K562 (cell line): ENCODE measurements around the gene ACAP3. TPM values are rescaled to one million over a fixed set of nuclear protein-coding genes. Genes with fewer than 3 reads are reported as not detected.

Experiments used
- BRCA1 ChIP-seq, 2 experiments: fragments of 450-650 bp in 1 of 2; sonication (generic) in 1 of 2; formaldehyde crosslinking in 1 of 2; IDR thresholded peaks; 2 replicates each; pipeline versions ENCODE4 v1.5.0 to v1.6.1; 2017 to 2020; ENCODE audit warnings: mild to moderate bottlenecking in 1 of 2, missing genetic modification reagents in 1 of 2
- CHD1 ChIP-seq: fragments of 200-600 bp; sonication (generic); IDR thresholded peaks from one replicate; pipeline ENCODE4 v1.6.1; 2012; ENCODE audit warnings: mild to moderate bottlenecking, moderate library complexity, low read length, inconsistent platforms
- E2F3 ChIP-seq: fragments of 250-450 bp; sonication (Bioruptor Pico); IDR thresholded peaks from 2 replicates; pipeline ENCODE4 v1.4.0; 2020; ENCODE audit warnings: mild to moderate bottlenecking
- ESRRA ChIP-seq: fragments of 450-650 bp; IDR thresholded peaks from 2 replicates; pipeline ENCODE4 v1.6.1; 2014; ENCODE audit warnings: low read depth, mild to moderate bottlenecking, moderate library complexity, borderline replicate concordance
- FOXM1 ChIP-seq, 2 experiments: fragments of 450-650 bp in 1 of 2; sonication (generic) in 1 of 2; formaldehyde crosslinking in 1 of 2; IDR thresholded peaks; 2 replicates each; pipeline versions ENCODE4 v1.6.1 to v1.9.0; 2017 to 2022; ENCODE audit warnings: low read depth in 2 of 2, mild to moderate bottlenecking in 2 of 2, missing genetic modification reagents in 1 of 2, moderate library complexity in 1 of 2
- FUS ChIP-seq: fragments of 200-400 bp; formaldehyde crosslinking; optimal IDR thresholded peaks from 2 replicates; pipeline ENCODE3; 2017; ENCODE audit warnings: low read depth, low read length
- HDGF ChIP-seq: fragments of 450-650 bp; IDR thresholded peaks from 2 replicates; pipeline ENCODE4 v1.6.1; 2016
- MIER1 ChIP-seq: fragments of 450-650 bp; IDR thresholded peaks from 2 replicates; pipeline ENCODE4 v1.6.1; 2016; ENCODE audit warnings: antibody characterized with exemption, mild to moderate bottlenecking, low read depth
- NEUROD1 ChIP-seq: fragments of 150-350 bp; IDR thresholded peaks from 2 replicates; pipeline ENCODE4 v1.6.1; 2014; ENCODE audit warnings: borderline replicate concordance, low read length, low read depth; ENCODE audit not compliant: partially characterized antibody
- POLR2B ChIP-seq: fragments of 450-650 bp; IDR thresholded peaks from 2 replicates; pipeline ENCODE4 v1.6.1; 2018; ENCODE audit warnings: low read depth; ENCODE audit not compliant: partially characterized antibody
- SAP30 ChIP-seq: fragments of 200-600 bp; sonication (generic); IDR thresholded peaks from 2 replicates; pipeline ENCODE4 v1.6.1; 2012; ENCODE audit warnings: borderline replicate concordance, low read depth, mild to moderate bottlenecking, moderate library complexity, low read length, control low read depth, inconsistent platforms; ENCODE audit not compliant: insufficient read depth, poor library complexity, severe bottlenecking
- TAF7 ChIP-seq: fragments of 450-650 bp; IDR thresholded peaks from 2 replicates; pipeline ENCODE4 v1.6.1; 2016; ENCODE audit warnings: missing genetic modification characterization, missing compliant biosample characterization
- ZC3H4 ChIP-seq: sonication (generic); formaldehyde crosslinking; IDR thresholded peaks from 2 replicates; pipeline ENCODE4 v1.9.0; 2021; ENCODE audit warnings: missing genetic modification reagents, borderline replicate concordance
- ZNF518B ChIP-seq: fragments of 250-450 bp; sonication (Bioruptor Pico); IDR thresholded peaks from 2 replicates; pipeline ENCODE4 v1.5.0; 2021; ENCODE audit warnings: mild to moderate bottlenecking, moderate library complexity
- polyA plus RNA-seq, 8 experiments: library from polyadenylated mRNA; depleted of rRNA in 4 of 8; stranded (reverse) in 5 of 8; unstranded in 3 of 8; fragments of >200 nt; fragmentation: Nextera tagmentation in 2 of 8; fragmentation: Illumina TruSeq in 1 of 8; extraction: Ambion mirVana in 2 of 8; extraction: Trizol in 1 of 8; gene quantifications; 2 replicates each; pipeline versions ENCODE4 v1.2.1 to v1.2.3, GENCODE V29; 2011 to 2014; ENCODE audit warnings: inconsistent platforms in 1 of 8, missing spikeins in 1 of 8
- total RNA-seq, 7 experiments: library from RNA; depleted of rRNA in 6 of 7; stranded (reverse); fragments of >200 nt in 6 of 7; fragmentation: Illumina TruSeq in 2 of 7; extraction: Trizol in 2 of 7; gene quantifications; 2 replicates each; pipeline versions ENCODE4 v1.2.1 to v1.2.3, GENCODE V29; 2011 to 2021; ENCODE audit warnings: low replicate concordance in 1 of 7
- TF ChIP-seq, protein P1 (sequence below): sonication (generic); formaldehyde crosslinking; IDR thresholded peaks from 2 replicates; pipeline ENCODE4 v1.9.0; 2022; ENCODE audit warnings: mild to moderate bottlenecking, missing genetic modification reagents

The ACAP3 gene
- total and polyA plus RNA-seq, 9 of the 15 experiments (the other 6 are each of a cell fraction or from before 2014, with no cell fraction given), result 0.01 to 49.0 (median 12.0) TPM

GRCh38 chr1:1274299-1274930 lies 33.3 kb downstream of the ACAP3 start (continued):
- TF ChIP-seq ZNF518B (CRISPR knock-in tag), result no peak
- peak; percentile 48 for TF ChIP-seq CHD1
- TF ChIP-seq FUS, result no peak
- no peak for TF ChIP-seq BRCA1 (IDR thresholded peaks at IDR 0.05)
- TF ChIP-seq BRCA1 (CRISPR knock-in tag; IDR thresholded peaks at IDR 0.05), result peak; percentile 65; the same call in 1 of the 2 replicates
- no peak for TF ChIP-seq TAF7 (tag)
- TF ChIP-seq ESRRA, result 0 out of 2 replicates have a peak, but pooled peaks have one; percentile 6
- TF ChIP-seq FOXM1 (IDR thresholded peaks at IDR 0.05; ENCODE audit: low read depth), result no peak
- TF ChIP-seq FOXM1 (CRISPR knock-in tag; IDR thresholded peaks at IDR 0.05; ENCODE audit: low read depth), result 0 out of 2 replicates have a peak, but pooled peaks have one; percentile 1
- TF ChIP-seq POLR2B, result peak; percentile 4
- 0 out of 2 replicates have a peak, but pooled peaks have one; percentile 46 for TF ChIP-seq HDGF
- 0 out of 2 replicates have a peak, but pooled peaks have one; percentile 34 for TF ChIP-seq MIER1
- TF ChIP-seq, protein P1, sequence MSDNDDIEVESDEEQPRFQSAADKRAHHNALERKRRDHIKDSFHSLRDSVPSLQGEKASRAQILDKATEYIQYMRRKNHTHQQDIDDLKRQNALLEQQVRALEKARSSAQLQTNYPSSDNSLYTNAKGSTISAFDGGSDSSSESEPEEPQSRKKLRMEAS (CRISPR knock-in tag), result 0 out of 2 replicates have a peak, but pooled peaks have one; percentile 39
- peak; percentile 49; the same call in 1 of the 2 replicates for TF ChIP-seq E2F3 (CRISPR knock-in tag)
- TF ChIP-seq SAP30, result peak; percentile 24
- no peak for TF ChIP-seq NEUROD1
- 0 out of 2 replicates have a peak, but pooled peaks have one; percentile 26 for TF ChIP-seq ZC3H4
